Spleen (tissue), 7 donors: ENCODE results near the gene SIGLEC15.

Experiments
- CTCF ChIP-seq, 11 experiments: fragments of 200-600 bp in 7 of 11; fragments of 450-650 bp in 4 of 11; sonication (generic) in 4 of 11; IDR thresholded peaks in 8 of 11; conservative IDR thresholded peaks in 3 of 11; 1 replicate in 7 of 11; 2 replicates in 4 of 11; pipeline versions ENCODE4 v1.4.0 to v1.8.0; 2016 to 2021; ENCODE audit warnings: antibody characterized with exemption in 11 of 11, inconsistent platforms in 4 of 11, mild to moderate bottlenecking in 1 of 11
- POLR2A ChIP-seq, 3 donors: fragments of 450-650 bp; IDR thresholded peaks; one replicate each; pipeline ENCODE4 v1.5.1; 2017; ENCODE audit warnings: antibody characterized with exemption in 3 of 3, mild to moderate bottlenecking in 1 of 3
- POLR2AphosphoS5 ChIP-seq, 3 donors: sonication (generic); formaldehyde crosslinking; IDR thresholded peaks; one replicate each; pipeline ENCODE4 v1.5.1; 2017; ENCODE audit warnings: antibody characterized with exemption in 3 of 3
- donor health status: DM: no; HTN: no; CAD: no; lungs with moderate emphysema.
- donor health status: DM: no; HTN: no; CAD: no.
- donor health status: DM: no; HTN: no; CAD: no.

- TF ChIP-seq POLR2A (IDR thresholded peaks at IDR 0.05) = no peak
- no peak for TF ChIP-seq CTCF (IDR thresholded peaks at IDR 0.05 in 8 of 11, conservative IDR thresholded peaks at IDR 0.05 in 3 of 11)
- TF ChIP-seq POLR2AphosphoS5 (IDR thresholded peaks at IDR 0.05) = no peak
Observed at GRCh38 chr18:45793264-45793965, 32.1 kb upstream of the SIGLEC15 start.
